Esophagus (tissue), 2 donors: ENCODE measurements around the gene GRB10. TPM values are rescaled to one million over a fixed set of nuclear protein-coding genes. Genes with fewer than 3 reads are reported as not detected.

ENCODE experiments used
- H3K27ac ChIP-seq, 2 donors: one replicate each; pipeline ENCODE4 v1.5.1; 2013; ENCODE audit warnings: low read depth in 2 of 2, mild to moderate bottlenecking in 2 of 2, inconsistent platforms in 1 of 2, low read length in 1 of 2, moderate library complexity in 1 of 2
- H3K27me3 ChIP-seq, 2 donors: one replicate each; pipeline ENCODE4 v1.6.1; 2013; ENCODE audit warnings: low read length in 2 of 2, control low read depth in 1 of 2, mild to moderate bottlenecking in 1 of 2; ENCODE audit not compliant: insufficient read depth in 2 of 2, control insufficient read depth in 1 of 2
- H3K36me3 ChIP-seq, 2 donors: one replicate each; pipeline ENCODE4 v1.6.1; 2013; ENCODE audit warnings: low read length in 1 of 2; ENCODE audit not compliant: control insufficient read depth in 2 of 2, insufficient read depth in 2 of 2
- H3K4me1 ChIP-seq, 2 donors: one replicate each; pipeline ENCODE4 v1.6.1; 2013; ENCODE audit warnings: low read length in 1 of 2; ENCODE audit not compliant: control insufficient read depth in 2 of 2, insufficient read depth in 2 of 2
- H3K4me3 ChIP-seq, 2 donors: one replicate each; pipeline ENCODE4 v1.5.1; 2013; ENCODE audit warnings: low read length in 2 of 2, mild to moderate bottlenecking in 2 of 2, low read depth in 1 of 2, moderate library complexity in 1 of 2
- H3K9me3 ChIP-seq, 2 donors: one replicate each; pipeline ENCODE4 v1.6.1; 2013; ENCODE audit warnings: mild to moderate bottlenecking in 2 of 2, low read depth in 1 of 2, low read length in 1 of 2, moderate library complexity in 1 of 2; ENCODE audit not compliant: control insufficient read depth in 2 of 2, insufficient read depth in 1 of 2
- WGBS, 2 donors: extraction: QIAGEN DNeasy Blood & Tissue Kit; methylation state at CpG; one replicate each; pipeline ENCODE4 v1.1.7; 2013; 5-methylcytosine and 5-hydroxymethylcytosine counted together
- polyA plus RNA-seq, 2 donors: library from polyadenylated mRNA; stranded (reverse); fragments of 200-250 nt; gene quantifications; one replicate each; pipeline ENCODE4 v1.2.3, GENCODE V29; 2013
- donor health status: healthy with polysubstance abuse.
- donor health status: Bipolar disorder and iron deficiency.

Gene GRB10
- polyA plus RNA-seq, 2 donors, result 4.0 to 5.0 TPM

DNA sequence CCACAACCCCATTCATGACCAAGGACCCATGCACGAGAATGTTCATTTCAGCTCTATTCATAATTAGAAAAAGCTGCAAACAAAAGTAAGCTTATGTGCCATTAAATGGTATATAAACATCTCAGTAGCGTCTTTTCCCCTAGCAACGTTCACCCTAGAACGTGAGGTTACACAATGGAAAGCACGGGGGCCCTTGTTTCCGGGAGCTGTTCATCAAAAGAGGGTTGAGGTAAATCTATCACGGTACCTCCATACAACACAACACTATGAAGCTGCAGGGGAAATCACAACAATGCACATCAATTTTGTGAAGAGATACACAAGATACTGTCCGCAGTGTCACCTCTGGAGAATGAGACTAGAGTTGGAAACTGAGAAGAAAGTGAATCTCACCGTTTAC, 136.6 kb downstream of the GRB10 start:
- no peaks in the 10 kb centered on the region for H3K9me3 ChIP-seq
- H3K36me3 ChIP-seq, result no peaks in the 10 kb centered on the region
- H3K4me3 ChIP-seq, result no peak overlapping the region
- peaks cover 0 to 2% of the 10 kb centered on the region in 2 donors for H3K4me1 ChIP-seq
- no peaks in the 10 kb centered on the region for H3K27me3 ChIP-seq
- 88 to 89% methylated on average over 9 of the region's 9 CpGs for WGBS, 2 donors
- H3K27ac ChIP-seq, result no peak overlapping the region

- no peaks in the 10 kb centered on the region for H3K9me3 ChIP-seq
- H3K27me3 ChIP-seq, result no peaks in the 10 kb centered on the region
- no peak overlapping the region for H3K4me3 ChIP-seq
- H3K4me1 ChIP-seq, result peaks cover 0 to 2% of the 10 kb centered on the region in 2 donors
- H3K36me3 ChIP-seq, result no peaks in the 10 kb centered on the region
- no peak overlapping the region for H3K27ac ChIP-seq
Observed at GRCh38 chr7:50645186-50645585, 137.5 kb downstream of the GRB10 start.

- Histone ChIP-seq H3K4me1 (peaks cover 0 to 2% of the 10 kb centered on the region in 2 donors), H3K27ac (no peak overlapping the region), H3K4me3 (no peak overlapping the region), H3K27me3 (no peaks in the 10 kb centered on the region), H3K9me3 (no peaks in the 10 kb centered on the region), H3K36me3 (peaks cover 0 to 3% of the 10 kb centered on the region in 2 donors)
- WGBS, 2 donors, result 93 to 94% methylated on average over 5 of the region's 5 CpGs
Observed at GRCh38 chr7:50644586-50644985, 138.1 kb downstream of the GRB10 start.

GRCh38 chr7:50644114-50644513, 138.6 kb downstream of the GRB10 start:
- no peak overlapping the region for H3K4me3 ChIP-seq
- peaks cover 0 to 2% of the 10 kb centered on the region in 2 donors for H3K4me1 ChIP-seq
- H3K9me3 ChIP-seq, result no peaks in the 10 kb centered on the region
- no peaks in the 10 kb centered on the region for H3K27me3 ChIP-seq
- WGBS, 2 donors, result 91 to 95% methylated on average over 6 of the region's 6 CpGs
- no peak overlapping the region for H3K27ac ChIP-seq
- peaks cover 0 to 3% of the 10 kb centered on the region in 2 donors for H3K36me3 ChIP-seq

- H3K27me3 ChIP-seq, result no peaks in the 10 kb centered on the region
- H3K27ac ChIP-seq, result no peak overlapping the region
- no peak overlapping the region for H3K4me3 ChIP-seq
- H3K9me3 ChIP-seq, result no peaks in the 10 kb centered on the region
- peaks cover 0 to 2% of the 10 kb centered on the region in 2 donors for H3K4me1 ChIP-seq
- WGBS, 2 donors, result 87% methylated on average over 18 of the region's 18 CpGs
- H3K36me3 ChIP-seq, result peaks cover 0 to 3% of the 10 kb centered on the region in 2 donors
Observed at GRCh38 chr7:50641442-50642405, 141.0 kb downstream of the GRB10 start.

DNA sequence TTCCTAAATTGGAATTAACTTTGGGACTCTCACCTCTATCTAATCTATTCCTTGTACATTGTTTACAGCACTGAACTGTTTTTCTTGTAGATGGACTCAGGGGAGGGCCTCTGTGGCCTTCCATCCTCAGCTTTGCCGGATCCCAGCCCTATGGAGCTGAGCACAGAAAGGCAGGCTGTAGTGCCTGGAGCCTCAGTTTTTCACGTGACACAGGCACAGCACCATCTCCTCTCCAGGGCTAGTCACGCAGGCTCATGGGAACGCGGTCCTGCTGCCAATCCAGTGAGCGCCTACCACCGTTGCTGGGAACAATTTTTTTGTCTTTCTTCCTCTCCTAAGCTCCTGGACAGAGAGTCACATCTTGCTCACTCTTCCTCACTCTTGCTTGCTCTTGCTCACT, 141.9 kb downstream of the GRB10 start:
- H3K36me3 ChIP-seq, result peaks cover 0 to 3% of the 10 kb centered on the region in 2 donors
- peaks cover 0 to 2% of the 10 kb centered on the region in 2 donors for H3K4me1 ChIP-seq
- no peaks in the 10 kb centered on the region for H3K27me3 ChIP-seq
- H3K27ac ChIP-seq, result no peak overlapping the region
- no peak overlapping the region for H3K4me3 ChIP-seq
- H3K9me3 ChIP-seq, result no peaks in the 10 kb centered on the region
- WGBS, 2 donors, result 89% methylated on average over 7 of the region's 7 CpGs

DNA sequence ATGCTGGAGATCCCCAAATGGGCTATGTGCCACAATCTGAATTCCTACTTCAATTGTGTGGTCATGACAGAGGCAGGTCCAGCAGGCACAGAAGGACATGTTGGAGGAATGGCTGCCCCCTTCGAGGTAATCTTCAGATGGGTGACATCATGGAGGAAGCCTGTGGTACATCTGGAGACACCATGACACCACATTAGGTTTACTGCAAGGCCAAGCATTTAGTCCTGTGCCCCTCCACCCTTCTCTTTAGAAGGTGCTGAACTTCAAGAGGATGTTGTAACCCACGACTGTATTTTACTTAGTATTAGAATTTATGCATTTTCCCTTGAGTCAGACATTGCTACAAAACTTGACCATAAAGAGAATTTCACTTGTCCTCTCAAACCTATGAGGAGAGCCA, 142.4 kb downstream of the GRB10 start:
- H3K36me3 ChIP-seq, result peaks cover 0 to 3% of the 10 kb centered on the region in 2 donors
- H3K27ac ChIP-seq, result no peak overlapping the region
- peaks cover 0 to 2% of the 10 kb centered on the region in 2 donors for H3K4me1 ChIP-seq
- no peak overlapping the region for H3K4me3 ChIP-seq
- WGBS, 2 donors, result 75 to 92% methylated on average over 2 of the region's 2 CpGs
- H3K27me3 ChIP-seq, result no peaks in the 10 kb centered on the region
- no peaks in the 10 kb centered on the region for H3K9me3 ChIP-seq

DNA sequence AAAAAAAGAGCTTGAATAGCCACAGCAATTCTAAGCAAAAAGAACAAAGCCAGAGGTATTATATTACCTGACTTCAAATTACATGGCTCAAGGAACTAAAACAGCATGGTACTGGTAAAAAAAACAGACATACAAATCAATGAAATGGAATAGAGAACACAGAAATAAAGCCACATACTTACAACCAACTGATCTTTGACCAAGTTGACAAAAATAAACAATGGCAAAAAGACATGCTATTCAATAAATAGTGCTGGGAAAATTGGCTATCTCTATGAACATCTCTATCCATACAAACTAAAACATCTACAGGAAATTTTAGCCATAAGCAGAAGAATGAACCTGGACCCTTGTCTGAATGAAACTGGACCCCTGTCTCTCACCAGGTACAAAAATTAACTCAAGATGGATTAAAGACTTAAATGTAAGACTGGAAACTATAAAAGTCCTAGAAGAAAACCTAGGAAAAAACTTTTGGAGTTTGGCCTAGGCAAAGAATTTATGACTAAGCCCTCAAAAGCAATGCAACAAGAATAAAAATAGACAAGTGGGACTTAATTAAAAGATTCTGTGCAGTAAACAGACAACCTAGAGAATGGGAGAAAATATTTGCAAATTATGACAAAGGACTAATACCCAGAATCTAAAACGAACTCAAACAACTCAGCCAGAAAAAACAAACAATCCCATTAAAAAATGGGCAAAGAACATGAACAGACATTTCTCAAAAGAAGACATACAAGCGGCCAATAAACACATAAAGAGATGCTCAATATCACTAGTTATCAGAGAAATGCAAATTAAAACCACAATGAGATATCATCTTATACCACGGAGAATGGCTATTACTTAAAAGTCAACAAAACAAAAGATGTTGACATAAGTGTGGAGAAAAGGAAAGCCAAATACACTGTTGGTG, 144.7 kb downstream of the GRB10 start:
- H3K27ac ChIP-seq, result no peak overlapping the region
- H3K9me3 ChIP-seq, result no peaks in the 10 kb centered on the region
- 57 to 69% methylated on average over 3 of the region's 3 CpGs for WGBS, 2 donors
- H3K36me3 ChIP-seq, result peaks cover 0 to 3% of the 10 kb centered on the region in 2 donors
- H3K4me3 ChIP-seq, result no peak overlapping the region
- H3K27me3 ChIP-seq, result no peaks in the 10 kb centered on the region
- H3K4me1 ChIP-seq, result peaks cover 0 to 2% of the 10 kb centered on the region in 2 donors

DNA sequence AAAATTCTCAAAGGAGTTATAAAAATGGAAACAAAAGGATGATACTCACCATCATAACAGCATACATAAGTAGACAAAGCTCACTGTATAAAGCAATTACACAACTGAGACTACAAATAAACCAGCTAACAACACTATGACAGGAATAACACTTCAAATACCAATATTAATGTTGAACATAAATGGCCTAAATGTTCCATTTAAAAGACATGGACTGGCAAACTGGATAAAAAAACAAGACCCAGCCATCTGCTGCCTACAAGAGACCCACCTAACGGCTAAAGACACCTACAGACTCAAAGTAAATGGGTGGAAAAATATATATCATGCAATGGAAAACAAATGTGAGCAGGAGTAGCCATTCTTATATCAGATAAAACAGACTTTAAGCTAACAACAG, 148.3 kb downstream of the GRB10 start:
- Histone ChIP-seq H3K36me3 (no peaks in the 10 kb centered on the region), H3K27ac (no peak overlapping the region), H3K4me1 (peaks cover 0 to 5% of the 10 kb centered on the region in 2 donors), H3K9me3 (no peaks in the 10 kb centered on the region), H3K27me3 (no peaks in the 10 kb centered on the region), H3K4me3 (no peak overlapping the region)
- 75 to 95% methylated on average over 1 of the region's 1 CpG for WGBS, 2 donors
